Large intestine (tissue), 12 donors: ENCODE results near the gene BTG2. TPM values are rescaled to one million over a fixed set of nuclear protein-coding genes. Genes with fewer than 3 reads are reported as not detected.
"Not testable (repeated sequence)": the region's sequence is repeated elsewhere in the genome, so short reads cannot be mapped to it uniquely, and the experiment has no call there.

ENCODE experiments used
- DNase-seq, 2 donors: peaks; one replicate each; pipeline versions ENCODE4 v3.0.0 to v3.0.0-alpha.2; 2013
- H3K27ac ChIP-seq: one replicate; pipeline ENCODE4 v1.5.1; 2013; ENCODE audit warnings: low read length
- H3K27me3 ChIP-seq: 2 replicates; pipeline ENCODE4 v1.6.1; 2013; ENCODE audit warnings: low read length; ENCODE audit not compliant: control insufficient read depth, insufficient read depth
- H3K36me3 ChIP-seq: 2 replicates; pipeline ENCODE4 v1.6.1; 2013; ENCODE audit warnings: low read length; ENCODE audit not compliant: control insufficient read depth, insufficient read depth
- H3K4me1 ChIP-seq: one replicate; pipeline ENCODE4 v1.6.1; 2013; ENCODE audit warnings: low read length; ENCODE audit not compliant: control insufficient read depth, insufficient read depth
- H3K4me3 ChIP-seq: one replicate; pipeline ENCODE4 v1.5.1; 2013; ENCODE audit warnings: low read length
- H3K9me3 ChIP-seq: one replicate; pipeline ENCODE4 v1.6.1; 2013; ENCODE audit warnings: mild to moderate bottlenecking, low read depth, low read length, moderate library complexity; ENCODE audit not compliant: control insufficient read depth
- WGBS: methylation state at CpG from one replicate; pipeline ENCODE4 v1.1.5; 2013; ENCODE audit warnings: low lambda C conversion rate; ENCODE audit not compliant: insufficient coverage; 5-methylcytosine and 5-hydroxymethylcytosine counted together
- long read RNA-seq, 11 donors: transcript quantifications; one replicate each; lab custom pipeline, GENCODE V29; 2026
- polyA plus RNA-seq: library from polyadenylated mRNA; unstranded; fragments of 120-200 nt; gene quantifications from one replicate; pipeline ENCODE4 v1.2.1, GENCODE V29; 2013

The BTG2 gene, protein sequence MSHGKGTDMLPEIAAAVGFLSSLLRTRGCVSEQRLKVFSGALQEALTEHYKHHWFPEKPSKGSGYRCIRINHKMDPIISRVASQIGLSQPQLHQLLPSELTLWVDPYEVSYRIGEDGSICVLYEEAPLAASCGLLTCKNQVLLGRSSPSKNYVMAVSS
- polyA plus RNA-seq = 191 TPM
- long read RNA-seq, donor 1, transcript BTG2-201 (2 exons, 2,712 nt) = major isoform, 18 of 18 reads
- long read RNA-seq, donor 1, partial matches to known transcripts = 0 of 18 reads
- long read RNA-seq, donor 1, other reads (novel, unspliced or antisense) = 0 of 18 reads
- long read RNA-seq, donor 2, transcript BTG2-201 (2 exons, 2,712 nt) = major isoform, 17 of 17 reads
- long read RNA-seq, donor 2, partial matches to known transcripts = 0 of 17 reads
- long read RNA-seq, donor 2, other reads (novel, unspliced or antisense) = 0 of 17 reads
- long read RNA-seq, donor 3 = 0 reads
- long read RNA-seq, donor 4, partial matches to known transcripts = 0 of 3 reads
- long read RNA-seq, donor 4, other reads (novel, unspliced or antisense) = 0 of 3 reads
- long read RNA-seq, donor 5, transcript BTG2-201 (2 exons, 2,712 nt) = major isoform, 22 of 22 reads
- long read RNA-seq, donor 5, partial matches to known transcripts = 0 of 22 reads
- long read RNA-seq, donor 5, other reads (novel, unspliced or antisense) = 0 of 22 reads
- long read RNA-seq, donor 6, transcript BTG2-201 (2 exons, 2,712 nt) = major isoform, 19 of 19 reads
- long read RNA-seq, donor 6, partial matches to known transcripts = 0 of 19 reads
- long read RNA-seq, donor 6, other reads (novel, unspliced or antisense) = 0 of 19 reads
- long read RNA-seq, donor 7, transcript BTG2-201 (2 exons, 2,712 nt) = major isoform, 28 of 34 reads
- long read RNA-seq, donor 7, partial matches to known transcripts = 6 of 34 reads
- long read RNA-seq, donor 7, other reads (novel, unspliced or antisense) = 0 of 34 reads
- long read RNA-seq, donor 8, transcript BTG2-201 (2 exons, 2,712 nt) = major isoform, 24 of 24 reads
- long read RNA-seq, donor 8, partial matches to known transcripts = 0 of 24 reads
- long read RNA-seq, donor 8, other reads (novel, unspliced or antisense) = 0 of 24 reads
- long read RNA-seq, donor 9, transcript BTG2-201 (2 exons, 2,712 nt) = major isoform, 17 of 41 reads
- long read RNA-seq, donor 9, partial matches to known transcripts = 24 of 41 reads
- long read RNA-seq, donor 9, other reads (novel, unspliced or antisense) = 0 of 41 reads
- long read RNA-seq, donor 10, transcript BTG2-201 (2 exons, 2,712 nt) = major isoform, 20 of 20 reads
- long read RNA-seq, donor 10, partial matches to known transcripts = 0 of 20 reads
- long read RNA-seq, donor 10, other reads (novel, unspliced or antisense) = 0 of 20 reads
- long read RNA-seq, donor 11, transcript BTG2-201 (2 exons, 2,712 nt) = major isoform, 8 of 8 reads
- long read RNA-seq, donor 11, partial matches to known transcripts = 0 of 8 reads
- long read RNA-seq, donor 11, other reads (novel, unspliced or antisense) = 0 of 8 reads

DNA sequence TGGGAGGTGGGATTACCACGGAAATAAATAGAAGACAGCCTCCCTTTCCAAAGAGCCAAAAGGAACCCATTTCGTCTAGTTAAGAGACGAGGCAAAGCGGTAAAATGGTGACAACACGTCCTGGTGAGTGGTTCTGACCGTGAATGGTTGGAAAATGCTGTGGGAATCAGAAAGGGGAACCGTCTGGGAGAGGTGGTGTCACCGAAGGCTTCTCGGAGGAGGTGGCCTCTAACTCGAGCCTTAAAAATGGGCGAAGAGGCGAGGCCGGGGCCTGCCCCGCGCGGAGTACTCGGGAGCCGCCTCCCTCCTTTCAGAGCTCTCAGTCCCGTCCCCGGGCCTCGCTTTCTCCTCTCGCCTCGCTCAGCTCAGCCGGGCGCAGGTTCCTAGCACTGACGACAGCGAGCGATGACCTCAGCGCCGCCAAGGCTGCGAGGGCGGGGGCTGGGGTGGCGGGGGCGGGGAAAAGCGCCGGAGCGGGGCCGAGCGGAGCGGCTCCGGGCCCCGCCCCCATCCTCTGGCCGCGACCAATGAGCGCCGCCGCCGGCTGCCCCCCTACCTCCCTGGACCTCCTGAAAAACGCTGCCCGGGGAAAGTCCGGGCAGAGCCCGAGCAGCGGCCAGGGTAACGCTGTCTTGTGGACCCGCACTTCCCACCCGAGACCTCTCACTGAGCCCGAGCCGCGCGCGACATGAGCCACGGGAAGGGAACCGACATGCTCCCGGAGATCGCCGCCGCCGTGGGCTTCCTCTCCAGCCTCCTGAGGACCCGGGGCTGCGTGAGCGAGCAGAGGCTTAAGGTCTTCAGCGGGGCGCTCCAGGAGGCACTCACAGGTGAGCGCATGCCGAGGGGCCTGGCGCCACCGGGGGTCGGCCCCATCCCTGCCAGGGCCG, at the start of gene BTG2:
Gene BTG2, plus strand, starts transcription at position 601 of the 890 bp plus-strand sequence. Its CDS starts 88 bp downstream, at position 689.
- Histone ChIP-seq H3K4me1 (peaks cover 44% of the 10 kb centered on the region), H3K9me3 (no peaks in the 10 kb centered on the region), H3K27me3 (no peaks in the 10 kb centered on the region), H3K36me3 (peaks cover 31% of the 10 kb centered on the region), H3K4me3 (peak within 1 kb of the TSS; percentile 89), H3K27ac (peak within 1 kb of the TSS; percentile 91)
- peak; percentile 92 to 95 for DNase-seq
- WGBS = 20% methylated on average over 2 of the region's 79 CpGs

DNA sequence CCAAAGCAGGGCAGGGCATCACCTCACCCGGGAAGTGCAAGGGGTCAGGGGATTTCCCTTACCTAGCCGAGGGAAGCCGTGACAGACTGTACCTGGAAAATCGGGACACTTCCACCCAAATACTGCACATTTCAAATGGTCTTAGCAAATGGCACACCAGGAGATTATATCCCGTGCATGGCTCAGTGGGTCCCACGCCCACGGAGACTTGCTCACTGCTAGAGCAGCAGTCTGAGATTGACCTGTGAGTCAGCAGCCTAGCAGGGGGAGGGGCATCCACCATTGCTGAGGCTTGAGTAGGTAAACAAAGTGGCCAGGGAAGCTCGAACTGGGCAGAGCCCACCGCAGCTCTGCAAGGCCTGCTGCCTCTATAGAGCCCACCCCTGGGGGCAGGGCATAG, 48.7 kb upstream of the BTG2 start:
- 100% methylated on average over 1 of the region's 9 CpGs for WGBS
- H3K4me1 ChIP-seq, H3K9me3 ChIP-seq, H3K36me3 ChIP-seq, H3K27me3 ChIP-seq, H3K27ac ChIP-seq, DNase-seq, H3K4me3 ChIP-seq: not testable (repeated sequence)

- H3K9me3 ChIP-seq = no peaks in the 10 kb centered on the region
- no peaks in the 10 kb centered on the region for H3K36me3 ChIP-seq
- WGBS = no CpG with 5 or more reads among the region's 10 CpGs
- H3K4me1 ChIP-seq = peaks cover 4% of the 10 kb centered on the region
- no peak for DNase-seq
- H3K27me3 ChIP-seq = peaks cover 4% of the 10 kb centered on the region
- H3K4me3 ChIP-seq = no peak overlapping the region
- no peak overlapping the region for H3K27ac ChIP-seq
Observed at GRCh38 chr1:203263496-203263895, 41.8 kb upstream of the BTG2 start.

DNA sequence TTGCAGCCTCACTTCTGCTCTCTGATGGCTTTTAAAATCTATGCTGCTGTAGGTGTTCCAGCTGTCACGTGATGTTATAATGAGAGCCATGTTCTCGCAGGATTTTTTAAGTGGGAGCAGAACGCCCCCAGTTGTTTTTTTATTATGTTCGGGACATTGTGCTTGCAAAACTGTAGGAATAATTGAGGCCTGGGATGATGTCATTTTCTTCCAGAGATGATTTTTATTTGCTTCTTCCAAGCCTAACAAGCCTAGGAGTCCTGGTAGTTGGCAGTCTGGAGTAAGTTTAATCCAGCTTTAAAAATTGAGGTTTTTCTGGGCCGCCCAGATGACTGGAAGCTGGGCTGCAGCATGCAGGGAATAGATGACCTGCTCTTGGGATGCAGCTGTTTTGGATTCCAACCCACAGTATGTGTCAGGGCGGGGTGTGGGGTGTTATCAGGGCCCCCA, 41.2 kb upstream of the BTG2 start:
- 83% methylated on average over 1 of the region's 6 CpGs for WGBS
- no peak for DNase-seq
- H3K4me3 ChIP-seq = no peak overlapping the region

GRCh38 chr1:203265541-203265940, 39.8 kb upstream of the BTG2 start:
- H3K36me3 ChIP-seq = no peaks in the 10 kb centered on the region
- no peak overlapping the region for H3K27ac ChIP-seq
- no peaks in the 10 kb centered on the region for H3K9me3 ChIP-seq
- no peak for DNase-seq
- WGBS = 100% methylated on average over 1 of the region's 4 CpGs
- H3K4me3 ChIP-seq = no peak overlapping the region
- peaks cover 4% of the 10 kb centered on the region for H3K27me3 ChIP-seq
- peaks cover 4% of the 10 kb centered on the region for H3K4me1 ChIP-seq

More for the DNA sequence above, 41.2 kb upstream of the BTG2 start:
- Histone ChIP-seq H3K27ac (no peak overlapping the region), H3K36me3 (no peaks in the 10 kb centered on the region), H3K9me3 (no peaks in the 10 kb centered on the region), H3K27me3 (peaks cover 4% of the 10 kb centered on the region), H3K4me1 (peaks cover 4% of the 10 kb centered on the region)

GRCh38 chr1:203266140-203266539, 39.2 kb upstream of the BTG2 start:
- H3K4me3 ChIP-seq, H3K9me3 ChIP-seq, H3K27ac ChIP-seq, H3K4me1 ChIP-seq, H3K36me3 ChIP-seq, H3K27me3 ChIP-seq, DNase-seq: not testable (repeated sequence)
- whole genome bisulfite sequencing = no CpG with 5 or more reads among the region's 5 CpGs

DNA sequence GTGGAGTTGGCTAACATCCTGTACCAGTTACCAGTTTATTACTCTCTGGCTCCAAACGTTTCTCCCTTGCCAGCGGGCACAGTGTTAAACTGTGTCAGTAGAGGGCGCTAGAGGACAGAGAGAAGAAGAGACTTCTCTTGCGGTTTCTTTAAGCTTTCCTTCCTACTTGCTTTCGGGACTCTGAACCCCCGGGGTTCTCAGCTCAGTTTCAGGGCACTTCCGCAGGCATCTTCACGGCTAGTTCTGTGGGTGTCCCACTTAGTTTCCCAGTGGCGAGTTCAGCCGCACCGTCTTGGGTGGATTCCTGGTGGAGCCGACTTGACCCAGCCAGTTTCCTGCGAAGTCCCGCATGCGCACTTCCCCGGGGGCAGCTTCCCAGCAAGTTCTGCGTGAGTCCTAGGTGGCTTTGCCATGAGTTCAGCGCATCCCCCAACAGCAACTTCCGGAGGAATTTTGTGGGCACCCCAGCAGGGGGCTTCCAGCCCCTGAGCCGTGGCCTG, 37.9 kb upstream of the BTG2 start:
- Histone ChIP-seq H3K27ac (peak overlapping the region; percentile 65), H3K9me3 (no peaks in the 10 kb centered on the region), H3K36me3 (no peaks in the 10 kb centered on the region), H3K27me3 (peaks cover 4% of the 10 kb centered on the region), H3K4me1 (peaks cover 14% of the 10 kb centered on the region), H3K4me3 (peak overlapping the region; percentile 73)
- WGBS = no CpG with 5 or more reads among the region's 20 CpGs
- DNase-seq = peak; percentile 81 to 89

GRCh38 chr1:203267912-203268311, 37.4 kb upstream of the BTG2 start:
- Histone ChIP-seq H3K4me1 (peaks cover 19% of the 10 kb centered on the region), H3K4me3 (peak overlapping the region; percentile 73), H3K9me3 (no peaks in the 10 kb centered on the region), H3K27ac (peak overlapping the region; percentile 65), H3K27me3 (peaks cover 4% of the 10 kb centered on the region), H3K36me3 (no peaks in the 10 kb centered on the region)
- DNase-seq = no peak
- WGBS = no CpG with 5 or more reads among the region's 15 CpGs
